Heart left ventricle (tissue), 13 donors: ENCODE data around the gene RRBP1.

Source experiments
- CTCF ChIP-seq, 12 donors: fragments of 200-600 bp; sonication (generic) in 4 of 12; IDR thresholded peaks; one replicate each; pipeline versions ENCODE4 v1.5.0 to v1.8.0; 2018 to 2022; ENCODE audit warnings: antibody characterized with exemption in 12 of 12, mild to moderate bottlenecking in 5 of 12
- POLR2A ChIP-seq, 2 donors: fragments of 450-650 bp; IDR thresholded peaks; one replicate each; pipeline ENCODE4 v1.6.1; 2017; ENCODE audit warnings: antibody characterized with exemption in 2 of 2, mild to moderate bottlenecking in 2 of 2, moderate library complexity in 2 of 2
- donor health status: ischemic (EF 13 %, LVEDD 7.1; RV severe dilation, severe dysfunction).
- donor health status: DM: no; HTN: yes; CAD: no.
- donor health status: DM: no; HTN: no; CAD: no.
- donor health status: ischemic (EF 25% LVEDD 6.9; RV normal size, moderate dysfunction).
- donor health status: ischemic (EF 25% LVEDD 5.7; RV mildly dilated, moderate dysfunction).
- donor health status: ischemic (EF 35%, LVEDD 5.7; RV mildly dilated, moderate dysfunction).
- donor health status: nonischemic (EF 11% LVEDD 7.7; RV severe dilation, severe dysfunction).
- donor health status: DM: yes; HTN: yes; CAD: no.
- donor health status: PGD.
- donor health status: ischemic (EF 29% LVEDD 5.4; RV normal size, mild dysfunction).
- donor health status: nonischemic (EF 23%, LVEDD 6.1; RV moderate dilation, normal function).

DNA sequence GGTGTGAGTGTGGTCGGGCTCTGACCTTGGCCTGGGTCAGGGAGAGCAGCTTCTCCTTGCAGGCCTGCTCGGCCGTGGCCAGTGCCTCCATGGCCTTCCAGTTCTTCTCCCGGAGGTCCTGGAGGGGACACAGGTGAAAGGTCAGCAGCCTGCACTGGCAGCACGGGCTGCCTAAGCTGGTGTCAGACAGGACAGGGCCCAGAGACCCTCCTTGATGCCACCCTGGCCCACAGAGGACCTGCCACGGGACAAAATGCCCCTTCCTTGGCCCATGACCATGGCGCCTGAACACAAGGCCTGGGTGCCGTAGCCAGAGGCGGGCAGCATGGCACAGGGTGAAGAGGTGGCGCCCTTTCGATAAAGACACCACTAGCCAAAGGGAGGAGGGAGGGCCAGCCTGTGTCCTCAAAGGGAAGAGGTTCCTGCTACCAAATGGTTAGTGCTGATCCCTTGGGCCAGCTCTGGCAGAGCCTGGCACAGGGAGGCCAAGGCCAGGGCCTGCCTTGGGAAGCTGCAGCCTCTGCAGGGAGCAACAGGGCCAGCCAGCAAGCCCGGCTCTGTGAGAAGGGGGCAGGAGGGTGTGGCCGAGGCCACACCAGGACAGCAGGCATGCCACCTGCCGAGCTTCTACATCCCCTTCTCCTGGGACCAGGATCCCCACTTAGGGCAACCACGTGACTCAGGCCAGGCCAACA is 57.3 kb downstream of the RRBP1 start:
- TF ChIP-seq POLR2A (IDR thresholded peaks at IDR 0.05) (no peak), CTCF (IDR thresholded peaks at IDR 0.05) (no peak)
